Gastrocnemius medialis (tissue), 4 donors: ENCODE results near the gene LEKR1. TPM values are rescaled to one million over a fixed set of nuclear protein-coding genes. Genes with fewer than 3 reads are reported as not detected.
"Not testable (repeated sequence)": the region's sequence is repeated elsewhere in the genome, so short reads cannot be mapped to it uniquely, and the experiment has no call there.

Source experiments
- ATAC-seq, 2 donors: fragments of 150-250 bp; one replicate each; pipeline ENCODE4 v1.9.1; 2016
- DNase-seq, 2 donors: peaks; one replicate each; pipeline ENCODE4 v3.0.0-alpha.2; 2019
- H3K27ac ChIP-seq, 4 donors: fragments of 200-600 bp; sonication (generic); 1 replicate in 1 of 4; 2 replicates in 3 of 4; pipeline ENCODE4 v1.5.1; 2016 to 2018; ENCODE audit warnings: mild to moderate bottlenecking in 2 of 4, moderate library complexity in 1 of 4
- H3K27me3 ChIP-seq, 3 donors: fragments of 200-600 bp; sonication (generic) in 2 of 3; 1 replicate in 1 of 3; 2 replicates in 2 of 3; pipeline versions ENCODE4 v1.5.1 to v1.6.0; 2016 to 2019; ENCODE audit warnings: mild to moderate bottlenecking in 1 of 3, moderate library complexity in 1 of 3
- H3K36me3 ChIP-seq, 2 donors: fragments of 200-600 bp; sonication (generic) in 1 of 2; one replicate each; pipeline ENCODE4 v1.5.1; 2017 to 2018
- H3K4me1 ChIP-seq, 2 donors: fragments of 200-600 bp; sonication (generic) in 1 of 2; one replicate each; pipeline ENCODE4 v1.5.1; 2016 to 2017; ENCODE audit warnings: mild to moderate bottlenecking in 2 of 2
- H3K4me3 ChIP-seq, 4 donors: fragments of 200-600 bp; sonication (generic) in 3 of 4; 1 replicate in 1 of 4; 2 replicates in 3 of 4; pipeline ENCODE4 v1.5.1; 2016 to 2019; ENCODE audit warnings: mild to moderate bottlenecking in 2 of 4
- H3K9me3 ChIP-seq, 3 donors: fragments of 200-600 bp; sonication (generic) in 2 of 3; 1 replicate in 1 of 3; 2 replicates in 2 of 3; pipeline ENCODE4 v1.5.1; 2016 to 2019
- CTCF ChIP-seq, 5 experiments: fragments of 450-650 bp in 3 of 5; fragments of 200-600 bp in 2 of 5; sonication (generic) in 2 of 5; IDR thresholded peaks in 4 of 5; conservative IDR thresholded peaks in 1 of 5; 1 replicate in 4 of 5; 2 replicates in 1 of 5; pipeline ENCODE4 v1.5.1; 2016 to 2019; ENCODE audit warnings: antibody characterized with exemption in 5 of 5, mild to moderate bottlenecking in 3 of 5, moderate library complexity in 3 of 5
- POLR2A ChIP-seq, 2 donors: fragments of 450-650 bp; IDR thresholded peaks; one replicate each; pipeline ENCODE4 v1.6.1; 2017; ENCODE audit warnings: antibody characterized with exemption in 2 of 2, mild to moderate bottlenecking in 2 of 2, moderate library complexity in 2 of 2
- in situ Hi-C, 4 donors: fragments of 200-750 bp; cut with MboI; loops; one replicate each; pipeline versions ENCODE4 v1.15.0 to v1.8.0; 2017; ENCODE audit warnings: low sequenced_read_pairs in 4 of 4
- intact Hi-C: fragments of 100-400 bp; cut with DNase I; formaldehyde crosslinking; loops from one replicate; pipeline ENCODE4 v1.15.1; 2023; ENCODE audit warnings: low total_unique reads
- total RNA-seq, 4 donors: library from RNA; depleted of rRNA; stranded (reverse); fragments of >200 nt; gene quantifications; one replicate each; pipeline versions ENCODE4 v1.1.0 to v1.2.3, GENCODE V29; 2016

The LEKR1 gene
- total RNA-seq, 4 donors from 2014 or later: 0.20 to 0.56 TPM; not detected in 2

GRCh38 chr3:156795890-156796481, 30.2 kb upstream of the LEKR1 start:
- TF ChIP-seq CTCF (IDR thresholded peaks at IDR 0.05 in 4 of 5, conservative IDR thresholded peaks at IDR 0.05 in 1 of 5): no peak
- no peak for TF ChIP-seq POLR2A (IDR thresholded peaks at IDR 0.05)
- no peak overlapping the region for H3K4me3 ChIP-seq
- H3K36me3 ChIP-seq: no peaks in the 10 kb centered on the region
- no peaks in the 10 kb centered on the region for H3K4me1 ChIP-seq
- H3K27me3 ChIP-seq: no peaks in the 10 kb centered on the region
- no peaks in the 10 kb centered on the region for H3K9me3 ChIP-seq
- in situ Hi-C loops (no loop called here), intact Hi-C loops (no loop called here)
- no peak overlapping the region for H3K27ac ChIP-seq
- no peak for DNase-seq
- no peak for ATAC-seq

- in situ Hi-C loops: no loop called here
- no peak overlapping the region for H3K27ac ChIP-seq
- ATAC-seq (no peak), DNase-seq (no peak)
- TF ChIP-seq POLR2A (IDR thresholded peaks at IDR 0.05) (no peak), CTCF (IDR thresholded peaks at IDR 0.05 in 4 of 5, conservative IDR thresholded peaks at IDR 0.05 in 1 of 5) (no peak)
- no peaks in the 10 kb centered on the region for H3K4me1 ChIP-seq
- no peak overlapping the region for H3K4me3 ChIP-seq
- H3K9me3 ChIP-seq: no peaks in the 10 kb centered on the region
- H3K36me3 ChIP-seq: no peaks in the 10 kb centered on the region
- intact Hi-C loops: no loop called here
- H3K27me3 ChIP-seq: no peaks in the 10 kb centered on the region
Measured at GRCh38 chr3:156797368-156797767, 28.8 kb upstream of the LEKR1 start.

GRCh38 chr3:156800287-156800686, 25.9 kb upstream of the LEKR1 start:
- H3K4me1 ChIP-seq, ATAC-seq, H3K9me3 ChIP-seq, intact Hi-C loops, H3K36me3 ChIP-seq, H3K27me3 ChIP-seq, H3K4me3 ChIP-seq, H3K27ac ChIP-seq, DNase-seq: not testable (repeated sequence)
- in situ Hi-C loops: loop anchor here in 2 of 4 donors (25.0 kb wide), 2 partner anchors 238 to 263 kb away; partner anchors contain the start of gene SSR3 (in 1 of the 2)

GRCh38 chr3:156801746-156802145, 24.4 kb upstream of the LEKR1 start:
- Histone ChIP-seq H3K27ac (no peak overlapping the region), H3K4me1 (no peaks in the 10 kb centered on the region), H3K36me3 (no peaks in the 10 kb centered on the region), H3K9me3 (no peaks in the 10 kb centered on the region), H3K4me3 (no peak overlapping the region), H3K27me3 (no peaks in the 10 kb centered on the region)
- intact Hi-C loops: no loop called here
- DNase-seq: no peak
- no peak for ATAC-seq
- TF ChIP-seq CTCF (IDR thresholded peaks at IDR 0.05 in 4 of 5, conservative IDR thresholded peaks at IDR 0.05 in 1 of 5) (no peak), POLR2A (IDR thresholded peaks at IDR 0.05) (no peak)
- in situ Hi-C loops: loop anchor here in 2 of 4 donors (25.0 kb wide), 2 partner anchors 239 to 264 kb away; partner anchors contain the start of gene SSR3 (in 1 of the 2)

GRCh38 chr3:156802821-156803606, 23.1 kb upstream of the LEKR1 start:
- TF ChIP-seq POLR2A (IDR thresholded peaks at IDR 0.05) (no peak), CTCF (IDR thresholded peaks at IDR 0.05 in 4 of 5, conservative IDR thresholded peaks at IDR 0.05 in 1 of 5) (no peak)
- intact Hi-C loops: no loop called here
- ATAC-seq: no peak
- Histone ChIP-seq H3K9me3 (no peaks in the 10 kb centered on the region), H3K4me3 (no peak overlapping the region), H3K4me1 (no peaks in the 10 kb centered on the region), H3K27ac (no peak overlapping the region), H3K27me3 (no peaks in the 10 kb centered on the region), H3K36me3 (no peaks in the 10 kb centered on the region)
- in situ Hi-C loops: loop anchor here in 2 of 4 donors (25.0 kb wide), 2 partner anchors 241 to 266 kb away; partner anchors contain the start of gene SSR3 (in 1 of the 2)
- DNase-seq: no peak
